Measurements from ENCODE around the gene DPY30.
"Not testable (repeated sequence)": the region's sequence is repeated elsewhere in the genome, so short reads cannot be mapped to it uniquely, and the experiment has no call there.

Gene DPY30

DNA sequence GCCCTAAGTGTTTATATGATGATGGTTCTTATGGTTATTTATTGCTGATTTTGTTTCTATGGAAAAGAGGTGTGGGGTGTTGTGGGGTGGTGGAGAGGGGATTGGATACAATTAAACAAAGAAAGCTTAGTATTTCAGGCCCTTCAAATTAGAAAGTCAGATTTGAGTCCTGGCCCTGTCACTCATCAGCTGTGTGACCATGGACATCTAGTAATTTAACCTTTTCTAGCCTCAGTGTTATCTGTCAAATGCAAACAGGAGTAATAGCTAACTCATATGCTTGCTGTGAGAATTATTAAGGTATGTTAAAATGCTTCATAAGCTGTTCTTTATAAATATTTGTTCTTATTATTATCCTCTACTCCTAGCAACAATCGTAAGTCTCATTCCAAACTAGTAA is 26.7 kb downstream of the DPY30 start:
- H3F3A ChIP-seq (ENCODE audit: insufficient read depth, low read length): peaks cover 10% of the 10 kb centered on the region
- no peak overlapping the region for H3K27ac ChIP-seq (ENCODE audit: low read length)
- H3K4me2 ChIP-seq (ENCODE audit: low read depth, low read length): no peak overlapping the region
- TF ChIP-seq, protein P1, sequence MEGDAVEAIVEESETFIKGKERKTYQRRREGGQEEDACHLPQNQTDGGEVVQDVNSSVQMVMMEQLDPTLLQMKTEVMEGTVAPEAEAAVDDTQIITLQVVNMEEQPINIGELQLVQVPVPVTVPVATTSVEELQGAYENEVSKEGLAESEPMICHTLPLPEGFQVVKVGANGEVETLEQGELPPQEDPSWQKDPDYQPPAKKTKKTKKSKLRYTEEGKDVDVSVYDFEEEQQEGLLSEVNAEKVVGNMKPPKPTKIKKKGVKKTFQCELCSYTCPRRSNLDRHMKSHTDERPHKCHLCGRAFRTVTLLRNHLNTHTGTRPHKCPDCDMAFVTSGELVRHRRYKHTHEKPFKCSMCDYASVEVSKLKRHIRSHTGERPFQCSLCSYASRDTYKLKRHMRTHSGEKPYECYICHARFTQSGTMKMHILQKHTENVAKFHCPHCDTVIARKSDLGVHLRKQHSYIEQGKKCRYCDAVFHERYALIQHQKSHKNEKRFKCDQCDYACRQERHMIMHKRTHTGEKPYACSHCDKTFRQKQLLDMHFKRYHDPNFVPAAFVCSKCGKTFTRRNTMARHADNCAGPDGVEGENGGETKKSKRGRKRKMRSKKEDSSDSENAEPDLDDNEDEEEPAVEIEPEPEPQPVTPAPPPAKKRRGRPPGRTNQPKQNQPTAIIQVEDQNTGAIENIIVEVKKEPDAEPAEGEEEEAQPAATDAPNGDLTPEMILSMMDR (IDR thresholded peaks at IDR 0.05; ENCODE audit: low read length): no peak
- TF ChIP-seq EZH2 (optimal IDR thresholded peaks at IDR 0.05; ENCODE audit: low read depth, low read length) (no peak), EZH2phosphoT487 (IDR thresholded peaks at IDR 0.05; ENCODE audit: low read length) (no peak)
- H4K20me1 ChIP-seq (ENCODE audit: insufficient read depth, low read length): peaks cover 3% of the 10 kb centered on the region; the same call in 1 of the 2 replicates
- H3K9me3 ChIP-seq (replicated peaks; ENCODE audit: insufficient read depth, low read length): no peaks in the 10 kb centered on the region
- peaks cover 19% of the 10 kb centered on the region for H3K79me2 ChIP-seq (ENCODE audit: low read length)
- no peaks in the 10 kb centered on the region for H3K9me2 ChIP-seq (replicated peaks; ENCODE audit: insufficient read depth, low read length)
- no peak for DNase-seq
- H3K4me3 ChIP-seq (ENCODE audit: low read length): no peak overlapping the region
- peaks cover 4% of the 10 kb centered on the region; the same call in 1 of the 2 replicates for H3K4me1 ChIP-seq (ENCODE audit: low read length)
- H3K27me3 ChIP-seq (replicated peaks; ENCODE audit: insufficient read depth, low read length): no peaks in the 10 kb centered on the region
- no peak overlapping the region for H2AFZ ChIP-seq (ENCODE audit: low read length)
- no peaks in the 10 kb centered on the region for H3K36me3 ChIP-seq (replicated peaks; ENCODE audit: insufficient read depth, low read length)
- no peak overlapping the region for H3K9ac ChIP-seq (ENCODE audit: low read length)

DNA sequence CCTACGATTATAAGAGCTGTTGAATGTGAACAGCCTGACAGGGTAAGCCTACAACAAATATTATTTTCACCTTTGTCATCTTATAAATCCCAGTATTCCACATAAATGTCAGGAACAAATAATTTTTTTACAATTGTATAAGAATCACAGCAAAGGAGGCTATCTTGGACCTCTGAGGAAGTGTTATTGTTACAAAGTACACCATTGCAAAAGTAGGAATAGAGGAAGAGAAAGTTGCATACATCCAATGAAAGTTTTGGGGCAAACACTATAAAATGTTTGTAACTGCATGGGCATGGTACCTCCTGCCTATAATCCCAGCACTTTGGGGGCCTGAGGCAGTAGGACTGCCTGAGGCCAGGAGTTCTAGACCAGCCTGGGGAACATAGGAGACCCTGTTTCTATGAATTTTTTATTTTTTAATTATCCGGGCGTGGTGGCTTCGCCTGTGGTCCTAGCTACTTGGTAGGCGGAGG is 28.1 kb downstream of the DPY30 start:
- H3K4me2 ChIP-seq (ENCODE audit: low read depth, low read length): peak overlapping the region; percentile 79
- peak overlapping the region; percentile 94 for H3K27ac ChIP-seq (ENCODE audit: low read length)
- DNase-seq: peak; percentile 20
- peaks cover 8% of the 10 kb centered on the region; the same call in 1 of the 2 replicates for H3K4me1 ChIP-seq (ENCODE audit: low read length)
- peak overlapping the region; percentile 66 for H3K9ac ChIP-seq (ENCODE audit: low read length)
- peaks cover 10% of the 10 kb centered on the region for H3F3A ChIP-seq (ENCODE audit: insufficient read depth, low read length)
- TF ChIP-seq EZH2 (optimal IDR thresholded peaks at IDR 0.05; ENCODE audit: low read depth, low read length): no peak
- TF ChIP-seq, protein P1 (IDR thresholded peaks at IDR 0.05; ENCODE audit: low read length): no peak
- no peak for TF ChIP-seq EZH2phosphoT487 (IDR thresholded peaks at IDR 0.05; ENCODE audit: low read length)
- H3K9me2 ChIP-seq (replicated peaks; ENCODE audit: insufficient read depth, low read length): no peaks in the 10 kb centered on the region
- no peaks in the 10 kb centered on the region for H3K9me3 ChIP-seq (replicated peaks; ENCODE audit: insufficient read depth, low read length)
- peak overlapping the region; percentile 76 for H3K4me3 ChIP-seq (ENCODE audit: low read length)
- H3K79me2 ChIP-seq (ENCODE audit: low read length): peaks cover 32% of the 10 kb centered on the region
- H4K20me1 ChIP-seq (ENCODE audit: insufficient read depth, low read length): peaks cover 11% of the 10 kb centered on the region; the same call in 1 of the 2 replicates
- no peaks in the 10 kb centered on the region for H3K36me3 ChIP-seq (replicated peaks; ENCODE audit: insufficient read depth, low read length)
- H2AFZ ChIP-seq (ENCODE audit: low read length): peak overlapping the region; percentile 61
- H3K27me3 ChIP-seq (replicated peaks; ENCODE audit: insufficient read depth, low read length): no peaks in the 10 kb centered on the region

DNA sequence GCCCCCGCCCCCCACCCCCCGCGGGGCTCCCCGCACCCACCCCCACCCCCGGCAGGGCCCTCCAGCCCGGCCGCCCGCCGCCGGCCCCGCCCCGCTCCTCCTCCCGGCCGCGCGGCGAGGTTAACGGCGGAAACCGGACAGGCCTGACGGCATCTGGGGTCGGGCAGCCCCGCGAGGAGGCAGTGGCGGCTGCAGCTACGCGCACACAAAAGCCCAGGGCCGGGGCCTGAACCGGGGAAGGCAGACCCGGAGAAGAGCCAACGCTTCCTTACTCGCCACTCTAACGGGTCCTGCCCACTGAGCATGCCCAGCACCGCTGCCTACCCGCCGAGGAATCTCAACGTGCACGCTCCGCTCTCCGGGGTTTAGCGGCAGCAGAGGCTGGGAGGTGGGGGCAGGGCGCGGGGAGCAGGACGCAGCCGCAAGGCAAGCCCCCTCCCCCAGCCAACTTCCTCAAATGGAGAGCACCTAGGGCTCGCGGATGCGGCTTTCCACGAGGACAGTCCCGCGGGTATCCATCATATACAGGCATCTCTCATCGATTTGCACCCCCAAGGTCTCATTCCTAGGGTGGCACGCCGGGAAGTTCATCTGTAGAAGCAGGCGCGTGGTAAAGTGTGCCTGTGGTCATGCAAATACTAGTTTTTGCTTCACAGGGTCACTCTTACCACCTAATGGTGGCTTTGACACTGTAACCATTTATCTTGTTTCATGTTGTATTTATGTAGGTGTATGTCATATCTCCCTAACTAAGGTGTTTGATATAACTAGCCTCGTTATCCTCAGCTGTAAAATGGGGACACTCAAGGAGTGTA is 28.7 kb downstream of the DPY30 start, which contains the start of gene MEMO1:
TSS of gene MEMO1 (minus strand) at position 339 of the 815 bp plus-strand sequence. CDS start 761 bp downstream, outside the sequence.
- peak within 1 kb of the TSS; percentile 61 for H2AFZ ChIP-seq (ENCODE audit: low read length)
- peak within 1 kb of the TSS; percentile 88 for H3K9ac ChIP-seq (ENCODE audit: low read length)
- H3K27me3 ChIP-seq (replicated peaks; ENCODE audit: insufficient read depth, low read length): no peaks in the 10 kb centered on the region
- no peak for TF ChIP-seq EZH2phosphoT487 (IDR thresholded peaks at IDR 0.05; ENCODE audit: low read length)
- TF ChIP-seq, protein P1 (IDR thresholded peaks at IDR 0.05; ENCODE audit: low read length): no peak
- TF ChIP-seq EZH2 (optimal IDR thresholded peaks at IDR 0.05; ENCODE audit: low read depth, low read length): no peak
- H3K4me2 ChIP-seq (ENCODE audit: low read depth, low read length): peak within 1 kb of the TSS; percentile 79
- H3K9me2 ChIP-seq (replicated peaks; ENCODE audit: insufficient read depth, low read length): no peaks in the 10 kb centered on the region
- H3K27ac ChIP-seq (ENCODE audit: low read length): peak within 1 kb of the TSS; percentile 94
- peak within 1 kb of the TSS; percentile 83 for H3K4me3 ChIP-seq (ENCODE audit: low read length)
- DNase-seq: peak; percentile 96
- H3K36me3 ChIP-seq (replicated peaks; ENCODE audit: insufficient read depth, low read length): no peaks in the 10 kb centered on the region
- peaks cover 10% of the 10 kb centered on the region for H3F3A ChIP-seq (ENCODE audit: insufficient read depth, low read length)
- no peaks in the 10 kb centered on the region for H3K9me3 ChIP-seq (replicated peaks; ENCODE audit: insufficient read depth, low read length)
- H3K79me2 ChIP-seq (ENCODE audit: low read length): peaks cover 39% of the 10 kb centered on the region
- peaks cover 8% of the 10 kb centered on the region; the same call in 1 of the 2 replicates for H3K4me1 ChIP-seq (ENCODE audit: low read length)
- H4K20me1 ChIP-seq (ENCODE audit: insufficient read depth, low read length): peaks cover 14% of the 10 kb centered on the region; the same call in 1 of the 2 replicates

DNA sequence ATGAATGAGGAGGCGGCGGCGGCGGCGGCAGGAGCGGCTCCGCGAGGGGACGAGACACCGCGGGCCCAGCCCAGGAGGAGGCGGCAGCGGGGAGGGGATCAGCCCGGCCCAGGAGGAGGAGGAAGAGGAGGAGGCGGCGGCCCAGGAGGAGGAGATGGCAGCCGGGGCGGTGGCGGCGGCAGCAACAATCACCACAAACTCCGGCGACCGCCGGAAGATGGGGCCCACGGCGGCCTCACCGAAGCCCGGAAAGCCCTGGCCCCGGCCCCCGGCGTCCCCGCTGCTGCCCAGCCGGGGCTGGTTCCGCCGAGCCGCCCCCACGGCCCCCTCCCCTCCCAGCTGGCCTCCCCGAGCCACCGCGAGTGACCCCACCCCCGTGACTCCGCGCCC is 29.3 kb downstream of the DPY30 start:
- H2AFZ ChIP-seq (ENCODE audit: low read length); H3K9ac ChIP-seq (ENCODE audit: low read length); H3K4me1 ChIP-seq (ENCODE audit: low read length); H3K4me2 ChIP-seq (ENCODE audit: low read depth, low read length); H3K9me2 ChIP-seq (replicated peaks; ENCODE audit: insufficient read depth, low read length); H3K27me3 ChIP-seq (replicated peaks; ENCODE audit: insufficient read depth, low read length); H3K9me3 ChIP-seq (replicated peaks; ENCODE audit: insufficient read depth, low read length); H3K4me3 ChIP-seq (ENCODE audit: low read length); H3K36me3 ChIP-seq (replicated peaks; ENCODE audit: insufficient read depth, low read length); H3F3A ChIP-seq (ENCODE audit: insufficient read depth, low read length); H3K27ac ChIP-seq (ENCODE audit: low read length): not testable (repeated sequence)
- DNase-seq: peak; percentile 47
- Histone ChIP-seq H3K79me2 (ENCODE audit: low read length) (peaks cover 45% of the 10 kb centered on the region), H4K20me1 (ENCODE audit: insufficient read depth, low read length) (peaks cover 20% of the 10 kb centered on the region; the same call in 1 of the 2 replicates)
